Ascending aorta (tissue), 2 donors: Measurements from ENCODE around the gene KCNQ1OT1. TPM values are rescaled to one million over a fixed set of nuclear protein-coding genes. Genes with fewer than 3 reads are reported as not detected.
A peak's percentile ranks its signal among the peaks of the same experiment; 100 is the strongest.

ENCODE experiments used
- DNase-seq, 2 donors: peaks; one replicate each; pipeline ENCODE4 v3.0.0-alpha.2; 2019; ENCODE audit warnings: low spot score in 2 of 2
- H3K27ac ChIP-seq, 2 donors: fragments of 200-600 bp; sonication (generic); one replicate each; pipeline ENCODE4 v1.5.1; 2016 to 2017; ENCODE audit warnings: mild to moderate bottlenecking in 1 of 2
- H3K27me3 ChIP-seq: fragments of 200-600 bp; sonication (generic); one replicate; pipeline ENCODE4 v1.5.1; 2017
- H3K36me3 ChIP-seq, 2 donors: fragments of 200-600 bp; sonication (generic); one replicate each; pipeline ENCODE4 v1.5.1; 2016
- H3K4me1 ChIP-seq, 2 donors: fragments of 200-600 bp; sonication (generic); one replicate each; pipeline ENCODE4 v1.5.1; 2016 to 2017; ENCODE audit warnings: mild to moderate bottlenecking in 1 of 2
- H3K4me3 ChIP-seq, 2 donors: fragments of 200-600 bp; sonication (generic); one replicate each; pipeline ENCODE4 v1.5.1; 2016 to 2017; ENCODE audit warnings: mild to moderate bottlenecking in 1 of 2
- H3K9me3 ChIP-seq, 2 donors: fragments of 200-600 bp; sonication (generic); one replicate each; pipeline ENCODE4 v1.5.1; 2016
- intact Hi-C: fragments of 100-400 bp; cut with DNase I; formaldehyde crosslinking; loops from one replicate; pipeline ENCODE4 v1.15.1; 2023
- total RNA-seq: library from RNA; depleted of rRNA; stranded (reverse); fragments of >200 nt; gene quantifications from one replicate; pipeline ENCODE4 v1.1.0, GENCODE V29; 2016
- TF ChIP-seq, protein P1 (sequence below), 3 experiments: fragments of 200-600 bp in 2 of 3; fragments of 450-650 bp in 1 of 3; sonication (generic) in 2 of 3; IDR thresholded peaks; one replicate each; pipeline ENCODE4 v1.5.1; 2016 to 2019; ENCODE audit warnings: antibody characterized with exemption in 3 of 3, mild to moderate bottlenecking in 1 of 3, moderate library complexity in 1 of 3

The KCNQ1OT1 gene
- total RNA-seq, 1 donor from 2014 or later, result 1.5 TPM

GRCh38 chr11:2584434-2584811, 115.4 kb downstream of the KCNQ1OT1 start:
- Histone ChIP-seq H3K27ac (no peak overlapping the region), H3K9me3 (no peaks in the 10 kb centered on the region), H3K4me3 (no peak overlapping the region), H3K4me1 (no peaks in the 10 kb centered on the region), H3K36me3 (no peaks in the 10 kb centered on the region), H3K27me3 (no peaks in the 10 kb centered on the region)
- intact Hi-C loops, result no loop called here
- TF ChIP-seq, protein P1, sequence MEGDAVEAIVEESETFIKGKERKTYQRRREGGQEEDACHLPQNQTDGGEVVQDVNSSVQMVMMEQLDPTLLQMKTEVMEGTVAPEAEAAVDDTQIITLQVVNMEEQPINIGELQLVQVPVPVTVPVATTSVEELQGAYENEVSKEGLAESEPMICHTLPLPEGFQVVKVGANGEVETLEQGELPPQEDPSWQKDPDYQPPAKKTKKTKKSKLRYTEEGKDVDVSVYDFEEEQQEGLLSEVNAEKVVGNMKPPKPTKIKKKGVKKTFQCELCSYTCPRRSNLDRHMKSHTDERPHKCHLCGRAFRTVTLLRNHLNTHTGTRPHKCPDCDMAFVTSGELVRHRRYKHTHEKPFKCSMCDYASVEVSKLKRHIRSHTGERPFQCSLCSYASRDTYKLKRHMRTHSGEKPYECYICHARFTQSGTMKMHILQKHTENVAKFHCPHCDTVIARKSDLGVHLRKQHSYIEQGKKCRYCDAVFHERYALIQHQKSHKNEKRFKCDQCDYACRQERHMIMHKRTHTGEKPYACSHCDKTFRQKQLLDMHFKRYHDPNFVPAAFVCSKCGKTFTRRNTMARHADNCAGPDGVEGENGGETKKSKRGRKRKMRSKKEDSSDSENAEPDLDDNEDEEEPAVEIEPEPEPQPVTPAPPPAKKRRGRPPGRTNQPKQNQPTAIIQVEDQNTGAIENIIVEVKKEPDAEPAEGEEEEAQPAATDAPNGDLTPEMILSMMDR (IDR thresholded peaks at IDR 0.05), result no peak
- no peak for DNase-seq

- H3K4me1 ChIP-seq, result no peaks in the 10 kb centered on the region
- H3K4me3 ChIP-seq, result no peak overlapping the region
- DNase-seq, result peak in 1 of 2 donors; percentile 1
- no peaks in the 10 kb centered on the region for H3K36me3 ChIP-seq
- TF ChIP-seq, protein P1 (IDR thresholded peaks at IDR 0.05), result no peak
- no peaks in the 10 kb centered on the region for H3K27me3 ChIP-seq
- no peak overlapping the region for H3K27ac ChIP-seq
- intact Hi-C loops, result no loop called here
- H3K9me3 ChIP-seq, result no peaks in the 10 kb centered on the region
Measured at GRCh38 chr11:2583605-2583958, 116.2 kb downstream of the KCNQ1OT1 start.

DNA sequence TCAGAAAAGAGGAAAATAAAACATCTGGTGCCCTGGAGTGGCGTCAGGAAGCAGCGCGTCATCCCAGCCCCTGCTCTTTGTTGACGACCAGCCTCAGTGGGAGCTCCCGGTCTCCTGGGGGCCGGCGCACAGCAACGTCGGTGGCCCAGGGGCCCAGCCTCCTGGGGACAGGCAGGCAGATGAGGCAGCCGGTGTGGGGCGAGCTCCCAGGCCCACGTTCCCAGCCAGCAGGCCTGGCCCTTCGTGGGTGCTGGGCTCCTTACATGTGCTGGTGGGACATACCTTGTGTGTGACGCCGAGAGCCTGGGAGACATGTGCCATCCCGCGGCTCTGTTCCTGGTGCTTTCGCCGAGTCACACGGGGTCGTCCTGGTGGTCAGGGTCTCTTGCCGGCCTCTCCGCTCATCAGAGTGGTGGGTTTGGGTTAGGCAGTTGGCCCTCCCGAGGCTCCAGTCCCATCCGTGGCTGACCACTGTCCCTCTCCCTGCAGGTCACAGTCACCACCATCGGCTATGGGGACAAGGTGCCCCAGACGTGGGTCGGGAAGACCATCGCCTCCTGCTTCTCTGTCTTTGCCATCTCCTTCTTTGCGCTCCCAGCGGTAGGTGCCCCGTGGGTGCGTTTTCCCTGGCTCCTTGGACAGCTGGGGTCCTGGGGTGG, 116.7 kb downstream of the KCNQ1OT1 start:
- intact Hi-C loops, result no loop called here
- H3K27me3 ChIP-seq, result no peaks in the 10 kb centered on the region
- TF ChIP-seq, protein P1 (IDR thresholded peaks at IDR 0.05), result no peak
- H3K9me3 ChIP-seq, result no peaks in the 10 kb centered on the region
- H3K36me3 ChIP-seq, result no peaks in the 10 kb centered on the region
- no peak overlapping the region for H3K4me3 ChIP-seq
- H3K27ac ChIP-seq, result no peak overlapping the region
- peak; percentile 4 to 33 for DNase-seq
- no peaks in the 10 kb centered on the region for H3K4me1 ChIP-seq

DNA sequence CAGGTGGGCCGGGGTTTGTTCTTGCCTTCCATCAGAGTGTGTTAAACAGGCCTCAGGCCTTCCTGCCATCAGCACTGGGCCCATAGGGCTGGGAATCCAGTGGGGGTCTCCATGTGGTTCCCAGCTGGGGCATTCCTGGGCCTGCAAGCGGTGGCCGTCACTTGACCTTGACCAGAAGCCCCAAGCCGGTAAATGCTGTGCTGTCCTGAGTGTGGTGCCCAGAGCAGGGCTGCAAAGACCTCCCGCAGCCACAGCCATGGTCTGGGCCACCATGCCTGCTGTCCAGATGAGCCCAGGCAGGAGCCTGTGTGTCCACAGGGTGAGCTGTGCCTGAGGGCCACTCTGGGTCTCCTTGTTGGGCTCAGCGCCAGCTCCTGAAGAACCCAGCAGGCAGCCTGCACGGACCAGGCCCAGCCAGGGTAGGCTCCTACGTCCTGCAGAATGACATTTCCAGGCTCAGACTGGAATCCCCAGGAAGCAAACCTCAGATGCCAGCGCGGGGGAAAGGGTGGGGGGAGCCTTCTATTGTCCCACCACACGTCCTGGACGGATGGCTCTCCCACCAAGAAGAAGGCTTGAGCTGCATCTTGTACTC, 117.3 kb downstream of the KCNQ1OT1 start:
- H3K27ac ChIP-seq, result no peak overlapping the region
- intact Hi-C loops, result no loop called here
- DNase-seq, result peak; percentile 3 to 52

GRCh38 chr11:2581931-2582350, 117.9 kb downstream of the KCNQ1OT1 start:
- intact Hi-C loops, result no loop called here

More for the DNA sequence above, 117.3 kb downstream of the KCNQ1OT1 start:
- Histone ChIP-seq H3K4me1 (no peaks in the 10 kb centered on the region), H3K36me3 (no peaks in the 10 kb centered on the region), H3K27me3 (no peaks in the 10 kb centered on the region), H3K4me3 (no peak overlapping the region), H3K9me3 (no peaks in the 10 kb centered on the region)
- TF ChIP-seq, protein P1 (IDR thresholded peaks at IDR 0.05), result no peak

More at GRCh38 chr11:2581931-2582350, 117.9 kb downstream of the KCNQ1OT1 start:
- Histone ChIP-seq H3K9me3 (no peaks in the 10 kb centered on the region), H3K4me3 (no peak overlapping the region), H3K36me3 (no peaks in the 10 kb centered on the region), H3K27ac (no peak overlapping the region), H3K27me3 (no peaks in the 10 kb centered on the region), H3K4me1 (no peaks in the 10 kb centered on the region)
- DNase-seq, result peak in 1 of 2 donors; percentile 63
- TF ChIP-seq, protein P1 (IDR thresholded peaks at IDR 0.05), result no peak
